GM23338 (cell line): ENCODE results near the gene AK9. TPM values are rescaled to one million over a fixed set of nuclear protein-coding genes. Genes with fewer than 3 reads are reported as not detected.

Source experiments
- ATAC-seq: fragments of 200-7000 bp; cut with Tn5 transposase; 3 replicates; pipeline ENCODE4 v1.9.1; 2020
- DNase-seq: peaks from one replicate; pipeline ENCODE4 v3.0.0-alpha.2; 2015; ENCODE audit warnings: low spot score
- H2AFZ ChIP-seq: fragments of 200-600 bp; sonication (generic); 2 replicates; pipeline ENCODE4 v1.8.0; 2016; ENCODE audit warnings: antibody characterized with exemption, mild to moderate bottlenecking, moderate library complexity
- H3F3A ChIP-seq: fragments of 200-600 bp; sonication (generic); replicated peaks from 2 replicates; pipeline ENCODE4 v1.8.0; 2017; ENCODE audit warnings: antibody characterized with exemption, mixed run types, low read depth
- H3K27ac ChIP-seq: fragments of 200-600 bp; sonication (generic); 2 replicates; pipeline ENCODE4 v1.6.1; 2016; ENCODE audit warnings: low read depth
- H3K27me3 ChIP-seq: fragments of 200-600 bp; sonication (generic); 2 replicates; pipeline ENCODE4 v1.8.0; 2016; ENCODE audit warnings: mild to moderate bottlenecking, mixed run types, moderate library complexity; ENCODE audit not compliant: insufficient read depth
- H3K36me3 ChIP-seq: fragments of 200-600 bp; sonication (generic); 2 replicates; pipeline ENCODE4 v1.8.0; 2016; ENCODE audit warnings: mild to moderate bottlenecking; ENCODE audit not compliant: insufficient read depth
- H3K4me1 ChIP-seq: fragments of 200-600 bp; sonication (generic); 2 replicates; pipeline ENCODE4 v1.8.0; 2016; ENCODE audit warnings: mild to moderate bottlenecking, moderate library complexity; ENCODE audit not compliant: insufficient read depth
- H3K4me2 ChIP-seq: fragments of 200-600 bp; sonication (generic); 2 replicates; pipeline ENCODE4 v1.7.1; 2017; ENCODE audit warnings: mixed run types
- H3K4me3 ChIP-seq: fragments of 200-600 bp; sonication (generic); 2 replicates; pipeline ENCODE4 v1.6.1; 2016; ENCODE audit warnings: mixed run types
- H3K79me2 ChIP-seq: fragments of 200-600 bp; sonication (generic); replicated peaks from 2 replicates; pipeline ENCODE4 v1.8.0; 2017; ENCODE audit warnings: mild to moderate bottlenecking; ENCODE audit not compliant: insufficient read depth
- H3K9me2 ChIP-seq: fragments of 200-600 bp; sonication (generic); 2 replicates; pipeline ENCODE4 v1.8.0; 2017; ENCODE audit not compliant: insufficient read depth
- H4K20me1 ChIP-seq: fragments of 200-600 bp; sonication (generic); replicated peaks from 2 replicates; pipeline ENCODE4 v1.8.0; 2017; ENCODE audit warnings: mild to moderate bottlenecking; ENCODE audit not compliant: insufficient read depth
- H3K27ac Mint-ChIP-seq: 2 replicates; pipeline ENCODE4 v1.8.0; 2020; ENCODE audit warnings: inconsistent platforms, mild to moderate bottlenecking, moderate library complexity, mixed read lengths
- H3K27me3 Mint-ChIP-seq: 3 replicates; pipeline ENCODE4 v1.8.0; 2022; ENCODE audit warnings: low read depth, mild to moderate bottlenecking, moderate library complexity, mixed read lengths, inconsistent platforms; ENCODE audit not compliant: insufficient read depth, poor library complexity
- H3K36me3 Mint-ChIP-seq: 3 replicates; pipeline ENCODE4 v1.8.0; 2021; ENCODE audit warnings: low read depth, mild to moderate bottlenecking, inconsistent platforms, moderate library complexity, mixed read lengths
- H3K4me1 Mint-ChIP-seq: 3 replicates; pipeline ENCODE4 v1.8.0; 2020; ENCODE audit warnings: mild to moderate bottlenecking, inconsistent platforms, mixed read lengths
- H3K4me3 Mint-ChIP-seq: 3 replicates; pipeline ENCODE4 v1.8.0; 2021; ENCODE audit warnings: moderate library complexity, mild to moderate bottlenecking, inconsistent platforms, mixed read lengths
- H3K9me3 Mint-ChIP-seq: 3 replicates; pipeline ENCODE4 v1.8.0; 2020; ENCODE audit warnings: moderate library complexity, mild to moderate bottlenecking, inconsistent platforms, mixed read lengths
- CREB1 ChIP-seq: fragments of 250-450 bp; sonication (Bioruptor Pico); IDR thresholded peaks from 2 replicates; pipeline ENCODE4 v1.5.0; 2020; ENCODE audit warnings: low read depth, mild to moderate bottlenecking, moderate library complexity
- CTCF ChIP-seq, 2 experiments: fragments of 200-600 bp in 1 of 2; sonication (generic) in 1 of 2; conservative IDR thresholded peaks; 2 replicates each; pipeline versions ENCODE4 v1.5.1 to v1.6.1; 2016 to 2017; ENCODE audit warnings: antibody characterized with exemption in 2 of 2, low read depth in 2 of 2, mild to moderate bottlenecking in 2 of 2, moderate library complexity in 1 of 2
- EZH2phosphoT487 ChIP-seq: fragments of 200-600 bp; sonication (generic); IDR thresholded peaks from one replicate; pipeline ENCODE4 v1.8.1; 2018; ENCODE audit warnings: antibody characterized with exemption; ENCODE audit not compliant: unreplicated experiment
- JUNB ChIP-seq: IDR thresholded peaks from one replicate; pipeline ENCODE4 v1.6.1; 2016; ENCODE audit warnings: antibody characterized with exemption; ENCODE audit not compliant: unreplicated experiment
- NANOG ChIP-seq: IDR thresholded peaks from 2 replicates; pipeline ENCODE4 v1.6.1; 2016; ENCODE audit warnings: antibody characterized with exemption, borderline replicate concordance
- POLR2AphosphoS5 ChIP-seq: IDR thresholded peaks from 2 replicates; pipeline ENCODE4 v1.6.1; 2016; ENCODE audit warnings: antibody characterized with exemption, low read depth
- REST ChIP-seq: IDR thresholded peaks from one replicate; pipeline ENCODE4 v1.6.1; 2018; ENCODE audit warnings: antibody characterized with exemption; ENCODE audit not compliant: unreplicated experiment
- STAT1 ChIP-seq: IDR thresholded peaks from one replicate; pipeline ENCODE4 v1.6.1; 2016; ENCODE audit warnings: antibody characterized with exemption; ENCODE audit not compliant: unreplicated experiment
- ZNF114 ChIP-seq: fragments of 250-450 bp; sonication (Bioruptor Pico); IDR thresholded peaks from 2 replicates; pipeline ENCODE4 v1.5.0; 2020; ENCODE audit warnings: mild to moderate bottlenecking, moderate library complexity
- ZNF331 ChIP-seq: fragments of 250-450 bp; sonication (Bioruptor Pico); IDR thresholded peaks from 2 replicates; pipeline ENCODE4 v1.5.0; 2020; ENCODE audit warnings: low read depth, mild to moderate bottlenecking, moderate library complexity
- polyA plus RNA-seq: library from polyadenylated mRNA; unstranded; fragments of >200 nt; fragmentation: Nextera tagmentation; extraction: Ambion mirVana; gene quantifications from 2 replicates; pipeline ENCODE4 v1.2.1, GENCODE V29; 2016
- total RNA-seq: library from RNA; depleted of rRNA; stranded (reverse); fragments of >200 nt; shearing (Covaris generic); gene quantifications from 2 replicates; pipeline ENCODE4 v1.2.3, GENCODE V29; 2014
- TF ChIP-seq, protein P1 (sequence below): IDR thresholded peaks from 2 replicates; pipeline ENCODE4 v1.6.1; 2016; ENCODE audit warnings: antibody characterized with exemption

The AK9 gene
- total and polyA plus RNA-seq, 2 experiments from 2014 or later, result 2.0 to 6.4 TPM

DNA sequence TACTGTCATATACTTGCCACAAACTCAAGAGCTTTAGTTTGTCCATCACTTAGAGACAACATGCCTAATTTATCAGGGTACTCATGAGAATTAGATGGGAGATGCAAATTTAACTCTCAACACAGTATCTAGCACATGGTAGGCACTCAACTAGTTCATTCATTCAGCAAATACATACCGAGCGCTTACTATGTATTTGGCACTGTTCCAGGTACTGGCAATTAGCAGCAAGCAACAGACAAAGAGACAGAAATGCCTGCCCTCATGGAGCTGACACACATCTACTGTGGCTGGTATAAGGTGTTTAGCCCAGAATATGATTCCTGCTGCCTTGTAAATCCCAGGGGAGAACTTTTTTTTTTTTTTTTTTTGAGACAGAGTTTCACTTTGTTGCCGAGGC is 240.2 kb downstream of the AK9 start:
- H3K4me1 Mint-ChIP-seq, result peaks cover 16% of the 10 kb centered on the region
- no peak for ATAC-seq
- H2AFZ ChIP-seq, result no peak overlapping the region
- 0 out of 2 replicates have a peak, but pooled peaks cover 2% of the 10 kb centered on the region for H3F3A ChIP-seq
- H3K4me2 ChIP-seq, result no peak overlapping the region
- H3K36me3 ChIP-seq, result no peaks in the 10 kb centered on the region
- no peak overlapping the region for H3K4me3 Mint-ChIP-seq
- no peak for TF ChIP-seq JUNB
- TF ChIP-seq STAT1, result no peak
- TF ChIP-seq, protein P1, sequence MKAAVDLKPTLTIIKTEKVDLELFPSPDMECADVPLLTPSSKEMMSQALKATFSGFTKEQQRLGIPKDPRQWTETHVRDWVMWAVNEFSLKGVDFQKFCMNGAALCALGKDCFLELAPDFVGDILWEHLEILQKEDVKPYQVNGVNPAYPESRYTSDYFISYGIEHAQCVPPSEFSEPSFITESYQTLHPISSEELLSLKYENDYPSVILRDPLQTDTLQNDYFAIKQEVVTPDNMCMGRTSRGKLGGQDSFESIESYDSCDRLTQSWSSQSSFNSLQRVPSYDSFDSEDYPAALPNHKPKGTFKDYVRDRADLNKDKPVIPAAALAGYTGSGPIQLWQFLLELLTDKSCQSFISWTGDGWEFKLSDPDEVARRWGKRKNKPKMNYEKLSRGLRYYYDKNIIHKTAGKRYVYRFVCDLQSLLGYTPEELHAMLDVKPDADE, result no peak
- TF ChIP-seq EZH2phosphoT487, result no peak
- TF ChIP-seq CTCF (conservative IDR thresholded peaks at IDR 0.05; ENCODE audit: low read depth in 2 of 2), result no peak
- no peak for TF ChIP-seq ZNF114 (CRISPR knock-in tag)
- TF ChIP-seq ZNF331 (CRISPR knock-in tag), result no peak
- no peak for TF ChIP-seq CREB1 (CRISPR knock-in tag)
- no peak for TF ChIP-seq REST
- TF ChIP-seq POLR2AphosphoS5, result no peak
- TF ChIP-seq NANOG, result no peak
- H3K27ac Mint-ChIP-seq, result no peak overlapping the region
- H3K36me3 Mint-ChIP-seq, result peaks cover 6% of the 10 kb centered on the region
- peaks cover 24% of the 10 kb centered on the region for H3K27me3 Mint-ChIP-seq
- H3K4me1 ChIP-seq, result peaks cover 9% of the 10 kb centered on the region; the same call in 1 of the 2 replicates
- no peak overlapping the region for H3K4me3 ChIP-seq
- DNase-seq, result no peak
- H3K9me3 Mint-ChIP-seq, result no peaks in the 10 kb centered on the region
- no peak overlapping the region for H3K27ac ChIP-seq
- no peaks in the 10 kb centered on the region for H3K79me2 ChIP-seq
- H3K9me2 ChIP-seq, result no peaks in the 10 kb centered on the region
- no peaks in the 10 kb centered on the region; the same call in 1 of the 2 replicates for H3K27me3 ChIP-seq
- peaks cover 4% of the 10 kb centered on the region for H4K20me1 ChIP-seq
